Kidney glomerular epithelial cell (primary cell): ENCODE data around the gene GPR32.
"Not testable (repeated sequence)": the region's sequence is repeated elsewhere in the genome, so short reads cannot be mapped to it uniquely, and the experiment has no call there.

ENCODE experiments used
- DNase-seq: peaks from one replicate; lab custom pipeline; 2025; lab: John Stamatoyannopoulos, UW

GPR32 gene

GRCh38 chr19:50780753-50781435 is 10.6 kb downstream of the GPR32 start:
- DNase-seq = no peak

- DNase-seq = not testable (repeated sequence)
Measured at GRCh38 chr19:50783848-50784152, 13.5 kb downstream of the GPR32 start.

- DNase-seq = no peak
Measured at GRCh38 chr19:50784710-50785109, 14.4 kb downstream of the GPR32 start.

GRCh38 chr19:50785329-50785728 is 15.1 kb downstream of the GPR32 start:
- no peak for DNase-seq

GRCh38 chr19:50790396-50790795 is 20.1 kb downstream of the GPR32 start, which contains the start of gene ACP4:
Gene ACP4, plus strand, starts transcription at chr19:50790415. Its CDS starts 0 bp downstream, at chr19:50790415.
- no peak for DNase-seq

DNA sequence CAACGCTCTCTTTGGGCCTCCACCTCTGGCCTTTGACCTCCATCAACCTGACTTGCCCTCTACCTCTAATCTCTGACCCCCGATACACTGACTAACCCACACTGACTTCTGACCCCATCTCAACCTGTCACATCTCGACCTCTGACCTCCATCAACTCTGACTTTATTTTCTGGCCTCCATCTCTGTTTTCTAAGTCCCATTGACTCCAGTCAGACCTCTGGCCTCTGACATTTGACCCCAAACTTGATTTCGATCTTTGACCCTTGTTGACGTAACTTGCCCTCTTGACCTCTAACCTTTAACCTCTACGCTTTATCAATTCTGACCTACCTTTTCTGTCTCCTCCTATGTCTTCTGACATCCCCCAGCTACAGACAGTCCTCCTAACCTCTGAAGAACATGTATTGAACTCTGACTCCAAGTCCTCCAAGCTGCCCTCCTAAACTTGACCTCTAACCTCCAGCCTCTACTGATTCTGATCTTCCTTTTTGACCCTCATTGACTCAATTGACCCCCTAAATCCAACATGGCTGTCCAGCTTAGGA is 20.7 kb downstream of the GPR32 start:
- no peak for DNase-seq

DNA sequence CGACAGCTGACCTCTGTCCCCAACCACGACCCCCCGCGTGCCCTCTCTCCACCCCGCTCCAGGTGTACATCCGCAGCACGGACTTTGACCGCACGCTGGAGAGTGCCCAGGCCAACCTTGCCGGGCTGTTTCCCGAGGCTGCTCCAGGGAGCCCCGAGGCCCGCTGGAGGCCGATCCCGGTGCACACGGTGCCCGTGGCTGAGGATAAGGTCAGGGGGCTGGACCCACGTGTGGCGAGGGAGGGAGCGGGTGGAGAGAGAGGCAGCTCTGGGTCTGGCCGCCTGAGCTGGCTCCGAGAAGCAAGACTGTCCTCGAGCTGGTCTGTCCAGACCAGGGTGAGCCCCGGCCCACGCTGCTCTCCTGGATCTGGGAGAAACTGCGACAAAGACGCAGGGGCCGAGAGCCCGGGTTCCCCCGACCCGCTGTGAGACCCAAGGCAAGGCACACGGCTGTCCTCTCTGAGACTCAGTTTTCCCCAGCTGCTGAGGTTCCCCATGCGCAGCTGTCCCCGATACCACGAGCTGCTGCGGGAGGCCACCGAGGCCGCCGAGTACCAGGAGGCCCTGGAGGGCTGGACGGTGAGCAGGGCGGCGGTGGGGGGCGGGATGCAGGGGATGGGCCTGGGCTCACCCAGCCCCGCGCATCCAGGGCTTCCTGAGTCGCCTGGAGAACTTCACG is 21.5 kb downstream of the GPR32 start:
- no peak for DNase-seq

DNA sequence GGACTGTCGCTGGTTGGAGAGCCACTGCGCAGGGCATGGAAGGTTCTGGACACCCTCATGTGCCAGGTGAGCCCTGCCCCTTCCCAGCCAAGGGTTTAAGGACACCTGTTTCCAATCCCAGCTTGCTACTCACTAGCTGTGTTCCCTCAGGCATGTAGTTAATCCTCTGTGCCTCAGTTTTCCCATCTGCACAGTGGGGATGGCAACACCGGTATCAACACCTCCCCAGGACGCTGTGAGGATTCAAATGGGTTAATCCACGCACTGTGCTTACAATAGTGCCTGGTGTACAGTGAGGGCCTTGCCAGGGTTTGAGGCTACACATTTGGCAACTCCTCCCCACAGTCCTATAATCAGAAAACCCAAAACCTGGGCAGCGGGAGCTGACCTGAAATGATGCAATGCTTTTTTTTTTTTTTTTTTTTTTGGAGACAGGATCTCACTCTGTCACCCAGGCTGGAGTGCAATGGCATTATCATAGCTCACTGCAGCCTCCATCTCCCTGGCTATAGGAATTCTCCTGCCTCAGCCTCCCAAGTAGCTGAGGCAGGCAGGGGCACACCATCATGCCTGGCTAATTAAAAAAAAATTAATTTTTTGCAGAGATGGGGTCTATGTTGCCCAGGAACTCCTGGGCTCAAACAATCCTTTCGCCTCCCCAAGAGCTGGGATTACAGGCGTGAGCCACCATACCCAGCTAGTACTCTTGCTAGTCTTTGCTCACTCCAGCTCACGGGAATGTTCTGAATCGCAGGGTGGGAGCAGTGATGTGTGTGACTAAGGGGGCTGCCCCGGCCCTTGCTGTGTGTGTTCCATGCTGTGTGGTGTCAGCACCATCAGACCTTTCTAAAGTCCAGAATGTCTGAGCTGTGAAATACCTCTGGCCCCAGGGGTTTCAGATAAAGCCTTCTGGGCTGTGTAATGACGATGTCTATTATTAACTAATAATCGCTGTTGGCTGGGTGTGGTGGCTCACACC is 22.3 kb downstream of the GPR32 start:
- DNase-seq = no peak

GRCh38 chr19:50793558-50794065 is 23.3 kb downstream of the GPR32 start:
- no peak for DNase-seq

- DNase-seq = no peak
Measured at GRCh38 chr19:50794074-50794875, 24.0 kb downstream of the GPR32 start.

- DNase-seq = no peak
Measured at GRCh38 chr19:50794876-50795663, 24.8 kb downstream of the GPR32 start.

DNA sequence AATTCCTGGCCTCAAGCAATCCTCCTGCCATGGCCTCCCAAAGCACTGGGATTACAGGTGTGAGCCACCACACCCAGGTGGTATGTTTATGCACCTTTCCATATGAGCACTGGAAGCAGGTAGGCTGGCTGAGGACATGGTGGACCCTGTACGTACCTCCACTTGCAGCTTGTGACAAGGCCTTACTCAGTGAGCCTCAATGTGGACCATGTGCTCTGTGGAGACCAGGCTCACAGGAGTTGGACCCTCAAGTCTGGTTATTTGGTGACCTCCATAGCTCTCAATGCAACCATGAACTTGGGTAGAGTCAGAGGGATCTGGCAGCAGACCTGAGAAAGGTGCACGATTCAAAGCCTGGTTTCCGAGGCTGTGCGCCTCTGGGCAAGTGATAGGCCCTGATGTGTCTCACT is 25.4 kb downstream of the GPR32 start:
- no peak for DNase-seq

DNA sequence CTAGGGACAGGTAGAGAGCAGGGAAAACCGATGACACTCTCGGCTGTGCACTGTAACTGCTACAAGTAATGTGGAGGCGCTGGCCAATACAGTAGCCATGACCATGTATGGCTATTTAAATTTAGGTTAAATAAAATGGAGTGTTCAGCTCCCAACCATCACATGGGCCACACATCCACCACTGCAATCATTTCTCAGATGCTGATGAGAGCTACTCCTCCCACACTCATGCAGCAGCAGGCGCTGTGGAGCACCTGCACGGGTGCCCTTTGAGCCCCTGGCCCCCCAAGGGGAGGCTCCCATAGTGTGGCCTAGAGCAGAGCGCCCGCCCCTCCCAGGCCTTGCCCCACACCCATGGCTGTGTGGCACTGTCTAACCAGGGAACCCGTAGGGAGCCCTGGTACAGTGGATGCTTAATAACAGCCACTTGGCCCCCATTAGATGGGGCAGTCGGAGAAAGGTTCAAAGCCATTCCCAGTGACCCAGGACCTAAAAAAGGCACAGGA is 25.9 kb downstream of the GPR32 start:
- no peak for DNase-seq

GRCh38 chr19:50796634-50797428 is 26.6 kb downstream of the GPR32 start:
- no peak for DNase-seq

GRCh38 chr19:50797429-50797780 is 27.1 kb downstream of the GPR32 start:
- no peak for DNase-seq

- no peak for DNase-seq
Measured at GRCh38 chr19:50797781-50798658, 27.8 kb downstream of the GPR32 start.

DNA sequence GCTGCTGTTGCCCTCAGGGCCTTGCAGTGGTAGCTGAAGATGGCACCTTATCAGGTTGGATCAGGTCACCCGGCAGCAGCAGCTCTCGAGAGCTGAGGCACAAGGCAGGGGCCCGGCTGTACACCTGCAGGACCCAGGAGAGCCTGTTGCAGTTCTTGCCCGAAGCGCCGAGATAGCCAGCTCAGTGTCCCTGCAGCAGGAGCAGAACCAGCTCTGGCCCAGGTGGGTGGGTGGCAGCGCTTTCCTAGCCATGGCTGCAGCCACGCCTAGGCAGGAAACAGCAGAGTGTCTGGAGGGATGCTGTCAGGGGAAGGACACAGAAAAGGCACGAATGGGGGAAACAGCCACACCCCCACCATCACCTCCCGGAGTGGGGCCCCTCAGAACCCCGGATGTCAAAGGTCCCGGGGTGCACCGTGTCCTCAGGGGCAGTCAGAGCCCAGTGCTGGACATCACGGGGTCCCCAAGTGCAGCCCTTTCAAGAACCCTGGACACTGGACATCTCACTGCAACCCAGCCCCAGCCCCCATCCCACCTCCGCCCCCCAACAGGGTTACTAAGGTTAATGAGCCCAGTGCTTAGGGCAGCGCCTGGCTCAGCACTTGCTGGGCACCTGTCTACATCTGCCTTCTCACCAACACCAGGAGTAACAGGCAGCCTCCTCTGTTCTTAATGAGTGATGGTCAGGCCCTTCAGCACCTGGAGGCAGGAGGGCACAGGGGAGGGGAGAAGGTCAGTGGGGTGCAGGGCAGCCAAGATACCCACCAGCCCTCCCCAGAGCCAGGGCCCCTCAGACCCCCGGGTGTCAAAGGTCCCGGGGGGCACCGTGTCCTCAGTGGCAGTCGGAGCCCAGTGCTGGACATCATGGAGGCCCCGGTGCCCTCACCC is 28.6 kb downstream of the GPR32 start:
- DNase-seq = no peak

GRCh38 chr19:50799547-50799851 is 29.2 kb downstream of the GPR32 start:
- no peak for DNase-seq
